Measurements from ENCODE around the gene DLGAP4. TPM values are rescaled to one million over a fixed set of nuclear protein-coding genes. Genes with fewer than 3 reads are reported as not detected.

The DLGAP4 gene
- total and polyA plus RNA-seq, 9 of the 15 experiments (the other 6 are each of a cell fraction or from before 2014, with no cell fraction given): 0.31 to 34.1 (median 4.5) TPM

DNA sequence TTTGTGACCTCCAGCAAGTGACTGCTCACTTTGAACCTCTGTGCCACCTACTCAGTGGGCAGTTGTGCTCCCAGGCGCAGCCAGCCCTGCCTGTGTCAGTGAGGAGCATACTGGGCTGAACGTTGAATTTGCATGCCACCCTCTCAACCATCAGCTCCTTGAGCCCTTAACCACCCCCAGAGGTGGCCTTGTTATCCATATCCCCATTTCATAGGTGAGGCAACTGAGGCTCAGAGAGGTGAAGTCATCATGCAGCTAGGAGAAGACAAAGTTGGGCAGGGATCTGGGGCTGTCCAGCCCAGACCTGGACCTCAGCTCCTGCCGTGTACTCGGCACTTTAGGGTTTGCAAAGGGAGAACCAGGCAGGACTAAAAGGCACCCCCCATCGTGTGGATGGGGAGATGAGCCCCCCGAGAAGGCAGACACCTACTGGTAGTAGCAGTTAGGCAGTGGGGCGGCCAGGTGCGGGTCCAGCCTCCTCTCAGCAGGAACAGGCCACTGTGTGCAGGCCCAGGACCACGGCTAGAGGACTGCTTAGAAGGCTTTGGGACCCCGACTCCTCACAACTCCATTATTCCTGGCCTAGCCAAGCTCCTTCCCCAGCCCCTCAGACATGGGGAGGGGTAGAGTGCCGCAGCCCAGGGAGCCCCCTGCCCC is 134.4 kb downstream of the DLGAP4 start (continued):
- TF ChIP-seq CCNT2 (IDR thresholded peaks at IDR 0.05; ENCODE audit: borderline replicate concordance, extremely low read depth, insufficient read length, low read depth, low read length) (no peak), NR1H2 (CRISPR knock-in tag; IDR thresholded peaks at IDR 0.05) (no peak), EHMT2 (IDR thresholded peaks at IDR 0.05) (no peak), DDX20 (tag; IDR thresholded peaks at IDR 0.05; ENCODE audit: low read depth) (no peak), GABPA (tag; conservative IDR thresholded peaks at IDR 0.05; ENCODE audit: low read depth) (no peak)
- TF ChIP-seq, protein P1, sequence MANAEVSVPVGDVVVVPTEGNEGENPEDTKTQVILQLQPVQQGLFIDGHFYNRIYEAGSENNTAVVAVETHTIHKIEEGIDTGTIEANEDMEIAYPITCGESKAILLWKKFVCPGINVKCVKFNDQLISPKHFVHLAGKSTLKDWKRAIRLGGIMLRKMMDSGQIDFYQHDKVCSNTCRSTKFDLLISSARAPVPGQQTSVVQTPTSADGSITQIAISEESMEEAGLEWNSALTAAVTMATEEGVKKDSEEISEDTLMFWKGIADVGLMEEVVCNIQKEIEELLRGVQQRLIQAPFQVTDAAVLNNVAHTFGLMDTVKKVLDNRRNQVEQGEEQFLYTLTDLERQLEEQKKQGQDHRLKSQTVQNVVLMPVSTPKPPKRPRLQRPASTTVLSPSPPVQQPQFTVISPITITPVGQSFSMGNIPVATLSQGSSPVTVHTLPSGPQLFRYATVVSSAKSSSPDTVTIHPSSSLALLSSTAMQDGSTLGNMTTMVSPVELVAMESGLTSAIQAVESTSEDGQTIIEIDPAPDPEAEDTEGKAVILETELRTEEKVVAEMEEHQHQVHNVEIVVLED (CRISPR knock-in tag; IDR thresholded peaks at IDR 0.05): no peak

DNA sequence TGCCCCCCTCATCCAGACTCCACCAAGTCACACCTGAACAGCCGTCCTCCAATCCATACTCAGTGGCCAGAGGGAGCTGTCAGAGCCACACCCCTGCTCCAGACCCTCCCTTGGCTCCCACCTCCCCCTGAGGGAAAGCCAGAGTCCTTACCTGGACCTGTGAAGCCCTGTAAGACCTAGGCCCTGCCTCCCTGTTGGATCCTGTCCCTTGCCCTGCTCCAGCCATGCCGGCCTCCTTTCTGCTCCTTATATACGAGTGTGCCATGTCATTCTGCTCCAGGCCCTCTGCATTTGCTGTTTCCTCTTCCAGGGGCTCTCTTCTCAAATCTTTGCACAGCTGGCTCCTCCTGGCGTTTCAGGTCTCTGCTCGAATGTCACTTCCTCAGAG is 134.9 kb downstream of the DLGAP4 start:
- Histone ChIP-seq H3K4me1 (replicated peaks in 1 of 2; ENCODE audit: control insufficient read depth in 2 of 2, insufficient read depth in 2 of 2, low read length in 2 of 2) (peaks cover 0 to 13% of the 10 kb centered on the region in 2 experiments; a peak in 2 of 5 replicates), H3K9me1 (ENCODE audit: control insufficient read depth, insufficient read depth, low read length) (no peaks in the 10 kb centered on the region), H4K20me1 (replicated peaks; ENCODE audit: control insufficient read depth, insufficient read depth, low read length) (peaks cover 8% of the 10 kb centered on the region), H3K79me2 (ENCODE audit: control insufficient read depth, insufficient read depth, low read length) (no peaks in the 10 kb centered on the region; the same call in 2 of the 3 replicates), H3K9me3 (replicated peaks; ENCODE audit: control insufficient read depth, insufficient read depth, low read depth, low read length) (no peaks in the 10 kb centered on the region), H2AFZ (ENCODE audit: low read depth, low read length) (no peak overlapping the region), H3K9ac (ENCODE audit: insufficient read depth in 1 of 2, low read depth in 2 of 2, low read length in 2 of 2) (no peak overlapping the region), H3K4me3 (no peak overlapping the region), H3K36me3 (ENCODE audit: control insufficient read depth, insufficient read depth, low read length) (no peaks in the 10 kb centered on the region), H3K4me2 (ENCODE audit: insufficient read depth, low read length) (no peak overlapping the region), H3K27ac (ENCODE audit: extremely low read depth, low read depth, low read length) (no peak overlapping the region), H3K27me3 (ENCODE audit: control insufficient read depth in 2 of 2, insufficient read depth in 2 of 2, low read length in 2 of 2) (peaks cover 5 to 45% of the 10 kb centered on the region in 2 experiments; a peak in 3 of 5 replicates)
- ATAC-seq (no peak), FAIRE-seq (no peak), DNase-seq (ENCODE audit: extremely low read depth in 1 of 4, low spot score in 3 of 4) (no peak)
- ChIA-PET CTCF (ENCODE audit: low intra/inter-chr PET ratio) (no interaction called here), POLR2A (no interaction called here)
- no peak for TF ChIP-seq ZNF785 (CRISPR knock-in tag; IDR thresholded peaks at IDR 0.05)
- TF ChIP-seq, protein P2, sequence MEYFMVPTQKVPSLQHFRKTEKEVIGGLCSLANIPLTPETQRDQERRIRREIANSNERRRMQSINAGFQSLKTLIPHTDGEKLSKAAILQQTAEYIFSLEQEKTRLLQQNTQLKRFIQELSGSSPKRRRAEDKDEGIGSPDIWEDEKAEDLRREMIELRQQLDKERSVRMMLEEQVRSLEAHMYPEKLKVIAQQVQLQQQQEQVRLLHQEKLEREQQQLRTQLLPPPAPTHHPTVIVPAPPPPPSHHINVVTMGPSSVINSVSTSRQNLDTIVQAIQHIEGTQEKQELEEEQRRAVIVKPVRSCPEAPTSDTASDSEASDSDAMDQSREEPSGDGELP (CRISPR knock-in tag; IDR thresholded peaks at IDR 0.05; ENCODE audit: borderline replicate concordance): 0 out of 2 replicates have a peak, but pooled peaks have one; percentile 15
- TF ChIP-seq SPI1 (IDR thresholded peaks at IDR 0.05; ENCODE audit: borderline replicate concordance, low read depth, low read length): peak; percentile 30; the same call in 1 of the 2 replicates
- no TSS peak for BruUV-seq (replicated peaks)
- in situ Hi-C loops (cut with MboI): loop anchor here (25.0 kb wide), 2 partner anchors 229 to 454 kb away; no protein-coding TSS in a partner anchor
- intact Hi-C loops (cut with micrococcal nuclease): loop anchor here (2.0 kb wide), 1 partner anchor 52 kb away; no protein-coding TSS in a partner anchor
- 0% methylated on average over 5 of the region's 5 CpGs for WGBS (ENCODE audit: insufficient coverage, low coverage, missing lambda C conversion rate)

Measured in K562 (cell line).